Panc1 (cell line): ENCODE measurements around the gene GSS. TPM values are rescaled to one million over a fixed set of nuclear protein-coding genes. Genes with fewer than 3 reads are reported as not detected.
"Not testable (repeated sequence)": the region's sequence is repeated elsewhere in the genome, so short reads cannot be mapped to it uniquely, and the experiment has no call there.

Source experiments
- ATAC-seq: fragments of 200-7000 bp; cut with Tn5 transposase; 2 replicates; pipeline ENCODE4 v1.9.1; 2020; ENCODE audit warnings: mild to moderate bottlenecking, moderate library complexity
- BruUV-seq: library from RNA; stranded (reverse); fragments of 400-500 nt; replicated peaks from 2 replicates; lab custom pipeline; 2021; lab: Mats Ljungman, UMichigan
- CTCF ChIA-PET: fragments of 300-600 bp; sonication (Branson Sonifier 250); formaldehyde crosslinking; loops from one replicate; lab custom pipeline; 2022; ENCODE audit warnings: antibody characterized with exemption; lab: Charles Lee
- POLR2A ChIA-PET: fragments of 300-600 bp; sonication (Branson Sonifier 250); formaldehyde crosslinking; loops from one replicate; lab custom pipeline; 2022; ENCODE audit warnings: antibody characterized with exemption; lab: Charles Lee
- DNase-seq: peaks from one replicate; pipeline ENCODE4 v3.0.0-alpha.2; 2010; ENCODE audit warnings: low read depth, low spot score
- H3K27ac ChIP-seq: 2 replicates; pipeline ENCODE4 v1.5.1; 2011; ENCODE audit warnings: mild to moderate bottlenecking, low read length, inconsistent platforms
- H3K27me3 ChIP-seq: fragments of 200-500 bp; sonication (Bioruptor generic); 2 replicates; pipeline ENCODE4 v1.6.0; 2014; ENCODE audit warnings: low read length, inconsistent platforms; ENCODE audit not compliant: control insufficient read depth, insufficient read depth
- H3K36me3 ChIP-seq: fragments of 200-500 bp; sonication (Bioruptor generic); 2 replicates; pipeline ENCODE4 v1.5.1; 2014; ENCODE audit warnings: inconsistent platforms, mild to moderate bottlenecking, low read length, moderate library complexity; ENCODE audit not compliant: control insufficient read depth, insufficient read depth
- H3K4me1 ChIP-seq: 2 replicates; pipeline ENCODE4 v1.5.1; 2011; ENCODE audit warnings: inconsistent platforms, mild to moderate bottlenecking, low read length, moderate library complexity; ENCODE audit not compliant: control insufficient read depth, insufficient read depth
- H3K4me3 ChIP-seq, 2 experiments: 2 replicates each; pipeline ENCODE4 v1.5.1; 2011 to 2012; ENCODE audit warnings: low read depth in 2 of 2, low read length in 2 of 2, mild to moderate bottlenecking in 2 of 2, inconsistent platforms in 1 of 2, moderate library complexity in 1 of 2
- H3K9me3 ChIP-seq: fragments of 200-500 bp; sonication (Bioruptor generic); 2 replicates; pipeline ENCODE4 v1.5.1; 2014; ENCODE audit warnings: low read depth, mild to moderate bottlenecking, inconsistent platforms, low read length, moderate library complexity; ENCODE audit not compliant: control insufficient read depth, insufficient read depth
- POLR2AphosphoS5 ChIP-seq: IDR thresholded peaks from 2 replicates; pipeline ENCODE4 v1.6.1; 2012; ENCODE audit warnings: mild to moderate bottlenecking, low read depth, low read length, moderate library complexity
- SIN3A ChIP-seq: IDR thresholded peaks from 2 replicates; pipeline ENCODE4 v1.6.1; 2012; ENCODE audit warnings: low read depth, mild to moderate bottlenecking, low read length, moderate library complexity, borderline replicate concordance; ENCODE audit not compliant: insufficient read depth
- TCF7L2 ChIP-seq: IDR thresholded peaks from 2 replicates; pipeline ENCODE4 v1.6.1; 2011; ENCODE audit warnings: mild to moderate bottlenecking, low read depth, low read length, inconsistent platforms
- in situ Hi-C: cut with HindIII; loops from 2 replicates; pipeline ENCODE4 v1.10.0; 2016; ENCODE audit warnings: low sequenced_read_pairs, low pct_unique_long_range_greater_than_20kb
- intact Hi-C: fragments of 100-400 bp; cut with micrococcal nuclease; formaldehyde crosslinking; loops from one replicate; pipeline ENCODE4 v1.10.0; 2022; ENCODE audit not compliant: unreplicated experiment
- total RNA-seq: library from RNA; stranded (reverse); gene quantifications from one replicate; pipeline ENCODE4 v1.2.1, GENCODE V29; 2021; ENCODE audit not compliant: unreplicated experiment
- TF ChIP-seq, protein P1 (sequence below), 2 experiments: IDR thresholded peaks; 2 replicates each; pipeline ENCODE4 v1.6.1; 2011 to 2012; ENCODE audit warnings: low read depth in 2 of 2, control low read depth in 1 of 2, low read length in 1 of 2, mild to moderate bottlenecking in 1 of 2, moderate library complexity in 1 of 2; ENCODE audit not compliant: insufficient read depth in 1 of 2
- TF ChIP-seq, protein P2 (sequence below): fragments of 450-650 bp; IDR thresholded peaks from 2 replicates; pipeline ENCODE4 v1.5.1; 2017; ENCODE audit warnings: mild to moderate bottlenecking

GSS gene
- total RNA-seq, 1 experiment from 2014 or later = 64.8 TPM

DNA sequence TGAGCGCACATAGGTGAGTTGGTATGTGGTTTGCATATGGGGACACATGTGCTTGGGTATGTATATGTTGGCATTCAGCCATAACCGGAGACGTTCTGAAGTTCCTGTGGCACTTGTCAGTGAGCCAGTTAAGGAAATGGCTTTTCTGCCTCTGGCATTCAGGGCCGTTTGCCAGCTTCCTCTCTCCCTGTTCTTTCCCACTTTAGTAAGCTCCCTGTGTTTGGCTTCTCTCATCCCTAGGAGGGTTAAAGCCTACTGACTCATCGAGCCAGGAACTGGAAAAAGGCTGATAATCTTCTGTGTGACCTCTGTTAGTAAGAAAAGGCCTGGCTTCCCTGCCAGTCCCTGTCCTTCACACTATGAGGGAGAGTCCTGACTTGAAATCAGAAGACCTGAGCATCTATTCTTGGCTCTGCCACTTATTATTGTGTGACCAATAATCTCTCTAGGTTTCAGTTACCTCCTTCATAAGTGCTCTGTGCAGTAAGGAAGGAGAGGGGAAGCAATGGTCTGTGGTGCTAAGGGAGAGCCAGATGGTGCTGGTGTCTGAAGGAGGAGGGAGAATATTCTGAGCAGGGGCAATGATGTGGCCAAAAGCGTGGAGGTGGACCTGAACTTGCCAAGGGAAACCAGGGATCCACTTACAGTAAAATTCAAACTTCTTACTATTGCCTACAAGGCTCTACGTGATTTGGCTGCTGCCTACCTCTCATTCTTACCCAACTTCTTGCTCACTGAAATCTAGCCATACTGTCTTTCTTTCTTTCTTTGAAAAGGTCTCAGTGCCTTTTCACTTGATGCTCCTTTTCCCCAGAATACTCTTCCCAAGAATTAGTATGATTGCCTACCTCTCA is 47.8 kb downstream of the GSS start:
- Histone ChIP-seq H3K27me3 (no peaks in the 10 kb centered on the region), H3K9me3 (no peaks in the 10 kb centered on the region), H3K36me3 (no peaks in the 10 kb centered on the region), H3K4me3 (peak overlapping the region in 1 of 2 experiments; percentile 0; a peak in 1 of 4 replicates), H3K4me1 (peaks cover 8% of the 10 kb centered on the region), H3K27ac (peak overlapping the region; percentile 32)
- peak; percentile 94 for ATAC-seq
- POLR2A ChIA-PET = no interaction called here
- no TSS peak for BruUV-seq
- DNase-seq = peak; percentile 76
- TF ChIP-seq SIN3A (no peak), TCF7L2 (no peak), POLR2AphosphoS5 (no peak)
- TF ChIP-seq, protein P1, sequence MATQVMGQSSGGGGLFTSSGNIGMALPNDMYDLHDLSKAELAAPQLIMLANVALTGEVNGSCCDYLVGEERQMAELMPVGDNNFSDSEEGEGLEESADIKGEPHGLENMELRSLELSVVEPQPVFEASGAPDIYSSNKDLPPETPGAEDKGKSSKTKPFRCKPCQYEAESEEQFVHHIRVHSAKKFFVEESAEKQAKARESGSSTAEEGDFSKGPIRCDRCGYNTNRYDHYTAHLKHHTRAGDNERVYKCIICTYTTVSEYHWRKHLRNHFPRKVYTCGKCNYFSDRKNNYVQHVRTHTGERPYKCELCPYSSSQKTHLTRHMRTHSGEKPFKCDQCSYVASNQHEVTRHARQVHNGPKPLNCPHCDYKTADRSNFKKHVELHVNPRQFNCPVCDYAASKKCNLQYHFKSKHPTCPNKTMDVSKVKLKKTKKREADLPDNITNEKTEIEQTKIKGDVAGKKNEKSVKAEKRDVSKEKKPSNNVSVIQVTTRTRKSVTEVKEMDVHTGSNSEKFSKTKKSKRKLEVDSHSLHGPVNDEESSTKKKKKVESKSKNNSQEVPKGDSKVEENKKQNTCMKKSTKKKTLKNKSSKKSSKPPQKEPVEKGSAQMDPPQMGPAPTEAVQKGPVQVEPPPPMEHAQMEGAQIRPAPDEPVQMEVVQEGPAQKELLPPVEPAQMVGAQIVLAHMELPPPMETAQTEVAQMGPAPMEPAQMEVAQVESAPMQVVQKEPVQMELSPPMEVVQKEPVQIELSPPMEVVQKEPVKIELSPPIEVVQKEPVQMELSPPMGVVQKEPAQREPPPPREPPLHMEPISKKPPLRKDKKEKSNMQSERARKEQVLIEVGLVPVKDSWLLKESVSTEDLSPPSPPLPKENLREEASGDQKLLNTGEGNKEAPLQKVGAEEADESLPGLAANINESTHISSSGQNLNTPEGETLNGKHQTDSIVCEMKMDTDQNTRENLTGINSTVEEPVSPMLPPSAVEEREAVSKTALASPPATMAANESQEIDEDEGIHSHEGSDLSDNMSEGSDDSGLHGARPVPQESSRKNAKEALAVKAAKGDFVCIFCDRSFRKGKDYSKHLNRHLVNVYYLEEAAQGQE (IDR thresholded peaks at IDR 0.05; ENCODE audit: insufficient read depth in 1 of 2, low read depth in 2 of 2, low read length in 1 of 2) = no peak
- TF ChIP-seq, protein P2, sequence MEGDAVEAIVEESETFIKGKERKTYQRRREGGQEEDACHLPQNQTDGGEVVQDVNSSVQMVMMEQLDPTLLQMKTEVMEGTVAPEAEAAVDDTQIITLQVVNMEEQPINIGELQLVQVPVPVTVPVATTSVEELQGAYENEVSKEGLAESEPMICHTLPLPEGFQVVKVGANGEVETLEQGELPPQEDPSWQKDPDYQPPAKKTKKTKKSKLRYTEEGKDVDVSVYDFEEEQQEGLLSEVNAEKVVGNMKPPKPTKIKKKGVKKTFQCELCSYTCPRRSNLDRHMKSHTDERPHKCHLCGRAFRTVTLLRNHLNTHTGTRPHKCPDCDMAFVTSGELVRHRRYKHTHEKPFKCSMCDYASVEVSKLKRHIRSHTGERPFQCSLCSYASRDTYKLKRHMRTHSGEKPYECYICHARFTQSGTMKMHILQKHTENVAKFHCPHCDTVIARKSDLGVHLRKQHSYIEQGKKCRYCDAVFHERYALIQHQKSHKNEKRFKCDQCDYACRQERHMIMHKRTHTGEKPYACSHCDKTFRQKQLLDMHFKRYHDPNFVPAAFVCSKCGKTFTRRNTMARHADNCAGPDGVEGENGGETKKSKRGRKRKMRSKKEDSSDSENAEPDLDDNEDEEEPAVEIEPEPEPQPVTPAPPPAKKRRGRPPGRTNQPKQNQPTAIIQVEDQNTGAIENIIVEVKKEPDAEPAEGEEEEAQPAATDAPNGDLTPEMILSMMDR = no peak
- intact Hi-C loops (no loop called here), in situ Hi-C loops (no loop called here)
- CTCF ChIA-PET = no interaction called here

DNA sequence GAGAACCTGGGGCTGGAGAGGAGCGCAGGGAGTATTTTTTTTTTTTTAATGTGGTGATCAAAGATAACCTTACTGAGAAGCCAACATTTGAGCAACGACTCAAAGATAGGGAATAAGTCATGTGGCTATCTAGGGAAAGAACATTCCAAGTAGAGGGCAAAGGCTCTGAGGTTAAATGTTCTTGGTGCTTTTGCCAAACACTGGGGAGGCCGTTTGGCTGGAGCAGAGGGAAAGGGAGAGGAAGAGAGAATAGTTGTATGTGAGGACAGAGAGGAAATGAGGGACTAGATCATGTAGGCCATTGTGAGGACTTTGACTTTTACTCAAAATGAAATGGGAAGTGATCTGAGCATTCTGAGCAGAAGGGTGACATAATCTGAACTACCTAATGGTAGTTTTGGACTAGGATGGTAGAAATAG is 51.4 kb downstream of the GSS start:
- ChIA-PET POLR2A (interaction anchor here (0.6 to 0.7 kb wide), 3 partner anchors 27 to 1933 kb away, joined by 3 to 11 read pairs (median 6); no protein-coding TSS in a partner anchor), CTCF (interaction anchor here (0.6 kb wide), 1 partner anchor 18 kb away, joined by 5 read pairs; no protein-coding TSS in a partner anchor)
- TF ChIP-seq SIN3A (no peak), TCF7L2 (no peak), POLR2AphosphoS5 (no peak)
- TF ChIP-seq, protein P2 = no peak
- TF ChIP-seq, protein P1 (IDR thresholded peaks at IDR 0.05; ENCODE audit: insufficient read depth in 1 of 2, low read depth in 2 of 2, low read length in 1 of 2) = no peak
- in situ Hi-C loops = no loop called here
- H3K27ac ChIP-seq = no peak overlapping the region
- no peaks in the 10 kb centered on the region for H3K9me3 ChIP-seq
- BruUV-seq = no TSS peak
- no peak overlapping the region for H3K4me3 ChIP-seq
- H3K36me3 ChIP-seq = no peaks in the 10 kb centered on the region
- intact Hi-C loops = no loop called here
- peaks cover 8% of the 10 kb centered on the region for H3K4me1 ChIP-seq
- no peaks in the 10 kb centered on the region for H3K27me3 ChIP-seq
- DNase-seq (no peak), ATAC-seq (no peak)

DNA sequence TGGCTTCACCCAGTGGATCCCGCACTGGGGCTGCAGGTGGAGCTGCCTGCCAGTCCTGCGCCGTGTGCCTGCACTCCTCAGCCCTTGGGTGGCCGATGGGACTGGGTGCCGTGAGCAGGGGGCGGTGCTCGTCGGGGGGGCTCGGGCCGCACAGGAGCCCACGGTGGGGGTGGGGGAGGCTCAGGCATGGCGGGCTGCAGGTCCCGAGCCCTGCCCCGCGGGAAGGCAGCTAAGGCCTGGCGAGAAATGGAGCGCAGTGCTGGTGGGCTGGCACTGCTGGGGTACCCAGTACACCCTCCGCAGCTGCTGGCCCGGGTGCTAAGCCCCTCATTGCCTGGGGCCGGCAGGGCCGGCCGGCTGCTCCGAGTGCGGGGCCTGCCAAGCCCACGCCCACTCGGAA is 56.9 kb downstream of the GSS start:
- H3K36me3 ChIP-seq, H3K4me3 ChIP-seq, H3K9me3 ChIP-seq, DNase-seq, CTCF ChIA-PET, BruUV-seq, in situ Hi-C loops, intact Hi-C loops, H3K27me3 ChIP-seq, ATAC-seq, POLR2A ChIA-PET, H3K4me1 ChIP-seq, H3K27ac ChIP-seq: not testable (repeated sequence)
